Activated naive CD8-positive, alpha-beta T cell (primary cell): Measurements from ENCODE around the gene VEPH1.

Experiments
- H3K27ac Mint-ChIP-seq: one replicate; pipeline ENCODE4 v1.8.0; 2021; ENCODE audit warnings: mixed read lengths
- H3K27me3 Mint-ChIP-seq: one replicate; pipeline ENCODE4 v1.8.0; 2021; ENCODE audit warnings: mixed read lengths
- H3K36me3 Mint-ChIP-seq: one replicate; pipeline ENCODE4 v1.8.0; 2021; ENCODE audit warnings: mixed read lengths
- H3K4me1 Mint-ChIP-seq: one replicate; pipeline ENCODE4 v1.8.0; 2021; ENCODE audit warnings: low read depth, mixed read lengths
- H3K4me3 Mint-ChIP-seq: one replicate; pipeline ENCODE4 v1.8.0; 2021; ENCODE audit warnings: mild to moderate bottlenecking, mixed read lengths
- H3K9me3 Mint-ChIP-seq: one replicate; pipeline ENCODE4 v1.8.0; 2021; ENCODE audit warnings: low read depth, mixed read lengths

Gene VEPH1

GRCh38 chr3:157531301-157531660 is 28.1 kb upstream of the VEPH1 start:
- no peaks in the 10 kb centered on the region for H3K4me1 Mint-ChIP-seq
- no peak overlapping the region for H3K4me3 Mint-ChIP-seq
- no peak overlapping the region for H3K27ac Mint-ChIP-seq
- no peaks in the 10 kb centered on the region for H3K9me3 Mint-ChIP-seq
- no peaks in the 10 kb centered on the region for H3K27me3 Mint-ChIP-seq
- H3K36me3 Mint-ChIP-seq = no peaks in the 10 kb centered on the region

GRCh38 chr3:157530637-157531300 is 27.6 kb upstream of the VEPH1 start:
- H3K27me3 Mint-ChIP-seq = no peaks in the 10 kb centered on the region
- no peaks in the 10 kb centered on the region for H3K36me3 Mint-ChIP-seq
- H3K4me3 Mint-ChIP-seq = no peak overlapping the region
- no peaks in the 10 kb centered on the region for H3K4me1 Mint-ChIP-seq
- no peaks in the 10 kb centered on the region for H3K9me3 Mint-ChIP-seq
- no peak overlapping the region for H3K27ac Mint-ChIP-seq

DNA sequence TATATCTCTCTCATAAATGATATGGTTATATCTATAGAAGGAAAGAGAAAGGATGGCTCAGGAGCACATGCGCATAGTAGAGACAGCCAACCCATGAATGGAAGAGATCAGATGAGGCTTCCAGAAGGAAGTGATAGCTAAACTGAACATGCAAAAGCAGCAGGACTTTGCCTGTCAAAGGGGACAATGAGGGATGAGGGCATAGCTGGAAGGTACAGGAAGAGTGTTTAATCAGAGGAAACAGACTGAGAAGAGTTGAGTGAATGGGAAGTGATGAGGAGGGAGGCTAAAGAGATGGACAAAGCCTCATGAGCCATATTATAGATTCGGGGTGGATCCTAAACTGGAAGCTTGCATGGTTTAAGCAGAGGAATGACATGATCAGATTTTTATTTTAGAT is 26.5 kb upstream of the VEPH1 start:
- H3K9me3 Mint-ChIP-seq = no peaks in the 10 kb centered on the region
- H3K4me1 Mint-ChIP-seq = no peaks in the 10 kb centered on the region
- H3K27ac Mint-ChIP-seq = no peak overlapping the region
- H3K27me3 Mint-ChIP-seq = peaks cover 2% of the 10 kb centered on the region
- H3K36me3 Mint-ChIP-seq = no peaks in the 10 kb centered on the region
- no peak overlapping the region for H3K4me3 Mint-ChIP-seq

GRCh38 chr3:157529085-157529484 is 25.9 kb upstream of the VEPH1 start:
- no peak overlapping the region for H3K27ac Mint-ChIP-seq
- H3K4me3 Mint-ChIP-seq = no peak overlapping the region
- no peaks in the 10 kb centered on the region for H3K36me3 Mint-ChIP-seq
- H3K9me3 Mint-ChIP-seq = no peaks in the 10 kb centered on the region
- H3K27me3 Mint-ChIP-seq = peaks cover 2% of the 10 kb centered on the region
- no peaks in the 10 kb centered on the region for H3K4me1 Mint-ChIP-seq

DNA sequence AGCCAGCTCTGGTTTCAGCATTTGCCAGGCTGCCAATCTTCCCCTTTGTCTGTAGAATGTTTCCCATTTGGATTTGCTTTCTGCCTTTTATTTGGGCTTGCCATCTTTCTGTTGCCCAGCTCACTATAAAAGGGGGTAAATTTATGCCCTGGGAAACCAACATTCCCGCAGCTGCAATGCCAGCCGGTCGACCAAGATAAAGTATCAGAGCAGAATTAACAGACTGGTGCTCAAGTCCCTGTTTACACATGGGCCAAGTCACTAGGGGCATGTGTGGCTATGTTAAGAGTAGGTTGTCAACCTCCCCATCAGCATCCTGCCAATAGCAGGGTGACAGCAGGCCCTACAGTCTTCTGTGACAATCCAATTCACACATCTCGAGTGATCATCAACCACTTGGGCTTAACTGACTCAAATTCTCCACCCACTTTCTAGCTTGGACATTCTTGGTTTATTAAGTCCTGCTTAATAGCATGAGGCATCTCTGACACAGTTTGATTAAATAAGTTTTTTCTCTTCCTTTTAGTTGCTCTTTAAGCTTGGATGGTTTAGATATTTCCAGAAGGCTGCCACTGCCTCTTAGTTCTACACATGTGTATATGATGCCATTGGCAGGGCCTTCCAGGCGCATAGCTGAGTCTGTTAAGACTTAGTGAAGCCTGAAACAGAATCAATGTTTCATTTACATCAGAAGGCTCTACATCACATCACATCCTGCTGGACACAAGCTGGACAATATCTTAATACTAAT is 24.1 kb upstream of the VEPH1 start:
- no peak overlapping the region for H3K4me3 Mint-ChIP-seq
- no peaks in the 10 kb centered on the region for H3K36me3 Mint-ChIP-seq
- no peaks in the 10 kb centered on the region for H3K4me1 Mint-ChIP-seq
- H3K9me3 Mint-ChIP-seq = no peaks in the 10 kb centered on the region
- H3K27ac Mint-ChIP-seq = no peak overlapping the region
- peaks cover 2% of the 10 kb centered on the region for H3K27me3 Mint-ChIP-seq

DNA sequence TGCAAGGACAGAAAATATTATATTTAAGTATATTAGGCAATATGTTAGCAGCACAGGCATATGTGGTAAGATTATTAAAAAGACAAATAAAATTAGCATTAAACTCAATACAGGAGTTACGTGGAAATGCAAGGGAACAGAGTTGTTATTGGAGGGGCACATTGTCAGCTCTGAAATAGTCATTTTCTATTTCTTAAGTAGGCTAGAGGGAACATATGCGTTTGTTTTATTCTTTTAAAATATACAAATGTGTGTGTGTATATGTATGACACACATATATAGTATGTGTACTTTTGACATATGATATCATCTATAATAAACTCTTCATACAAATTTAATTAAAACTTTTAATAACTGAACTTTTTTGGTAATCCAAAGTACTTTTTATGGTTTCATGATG is 22.8 kb upstream of the VEPH1 start:
- peaks cover 3% of the 10 kb centered on the region for H3K27me3 Mint-ChIP-seq
- no peak overlapping the region for H3K27ac Mint-ChIP-seq
- no peak overlapping the region for H3K4me3 Mint-ChIP-seq
- no peaks in the 10 kb centered on the region for H3K36me3 Mint-ChIP-seq
- no peaks in the 10 kb centered on the region for H3K9me3 Mint-ChIP-seq
- H3K4me1 Mint-ChIP-seq = no peaks in the 10 kb centered on the region

DNA sequence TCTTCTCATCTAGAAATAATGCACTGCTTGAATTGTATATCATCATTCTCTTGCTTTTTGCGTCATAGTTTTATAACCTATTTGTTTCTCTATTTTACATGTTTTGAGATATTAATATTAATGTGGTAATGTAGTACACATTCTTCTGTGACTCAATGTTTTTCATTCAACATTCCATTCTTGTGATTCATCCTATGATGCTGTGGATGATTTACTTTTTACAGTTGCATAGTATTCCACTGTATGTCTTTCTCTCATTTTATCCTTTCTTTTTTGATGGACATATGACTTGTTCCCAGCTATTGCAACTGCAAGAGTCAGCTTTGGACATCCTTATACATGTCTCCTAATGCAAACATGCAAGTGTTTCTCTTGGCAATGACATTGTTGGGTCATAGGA is 20.6 kb upstream of the VEPH1 start:
- no peaks in the 10 kb centered on the region for H3K36me3 Mint-ChIP-seq
- H3K4me3 Mint-ChIP-seq = no peak overlapping the region
- no peaks in the 10 kb centered on the region for H3K4me1 Mint-ChIP-seq
- H3K9me3 Mint-ChIP-seq = no peaks in the 10 kb centered on the region
- no peak overlapping the region for H3K27ac Mint-ChIP-seq
- H3K27me3 Mint-ChIP-seq = peaks cover 4% of the 10 kb centered on the region

- H3K27me3 Mint-ChIP-seq = peaks cover 4% of the 10 kb centered on the region
- no peaks in the 10 kb centered on the region for H3K9me3 Mint-ChIP-seq
- H3K36me3 Mint-ChIP-seq = no peaks in the 10 kb centered on the region
- H3K27ac Mint-ChIP-seq = no peak overlapping the region
- H3K4me3 Mint-ChIP-seq = no peak overlapping the region
- no peaks in the 10 kb centered on the region for H3K4me1 Mint-ChIP-seq
Measured at GRCh38 chr3:157522648-157523047, 19.4 kb upstream of the VEPH1 start.

GRCh38 chr3:157520485-157521150 is 17.4 kb upstream of the VEPH1 start:
- Mint-ChIP-seq H3K27ac (no peak overlapping the region), H3K9me3 (no peaks in the 10 kb centered on the region), H3K4me3 (no peak overlapping the region), H3K27me3 (peaks cover 4% of the 10 kb centered on the region), H3K4me1 (no peaks in the 10 kb centered on the region), H3K36me3 (no peaks in the 10 kb centered on the region)

GRCh38 chr3:157518881-157519280 is 15.7 kb upstream of the VEPH1 start:
- H3K4me1 Mint-ChIP-seq = no peaks in the 10 kb centered on the region
- no peak overlapping the region for H3K27ac Mint-ChIP-seq
- no peak overlapping the region for H3K4me3 Mint-ChIP-seq
- H3K9me3 Mint-ChIP-seq = no peaks in the 10 kb centered on the region
- peaks cover 2% of the 10 kb centered on the region for H3K27me3 Mint-ChIP-seq
- no peaks in the 10 kb centered on the region for H3K36me3 Mint-ChIP-seq

DNA sequence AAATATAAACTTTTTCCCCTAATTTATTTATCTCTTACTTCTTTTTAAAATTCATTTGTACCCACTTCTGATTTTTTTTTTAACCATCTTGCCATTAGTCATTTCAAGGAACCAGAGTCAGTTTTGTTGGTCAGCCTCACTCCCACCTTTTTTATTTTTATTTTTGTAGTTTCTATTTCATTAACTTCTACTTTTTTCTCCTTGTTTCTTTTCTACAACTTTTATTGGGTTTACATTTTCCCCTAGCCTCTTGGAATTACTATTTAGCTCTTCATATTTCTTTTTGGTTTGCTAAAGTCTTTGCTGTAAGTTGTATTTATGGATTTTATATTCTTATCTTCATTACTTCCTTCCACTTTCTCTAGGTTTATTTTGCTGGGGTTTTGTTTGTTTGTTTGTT is 13.7 kb upstream of the VEPH1 start:
- no peak overlapping the region for H3K4me3 Mint-ChIP-seq

GRCh38 chr3:157515398-157515797 is 12.2 kb upstream of the VEPH1 start:
- Mint-ChIP-seq H3K4me1 (no peaks in the 10 kb centered on the region), H3K27ac (no peak overlapping the region), H3K9me3 (no peaks in the 10 kb centered on the region), H3K27me3 (no peaks in the 10 kb centered on the region), H3K4me3 (no peak overlapping the region), H3K36me3 (no peaks in the 10 kb centered on the region)

More for the DNA sequence above, 13.7 kb upstream of the VEPH1 start:
- no peaks in the 10 kb centered on the region for H3K9me3 Mint-ChIP-seq
- peaks cover 2% of the 10 kb centered on the region for H3K27me3 Mint-ChIP-seq
- H3K36me3 Mint-ChIP-seq = no peaks in the 10 kb centered on the region
- H3K27ac Mint-ChIP-seq = no peak overlapping the region
- H3K4me1 Mint-ChIP-seq = no peaks in the 10 kb centered on the region

DNA sequence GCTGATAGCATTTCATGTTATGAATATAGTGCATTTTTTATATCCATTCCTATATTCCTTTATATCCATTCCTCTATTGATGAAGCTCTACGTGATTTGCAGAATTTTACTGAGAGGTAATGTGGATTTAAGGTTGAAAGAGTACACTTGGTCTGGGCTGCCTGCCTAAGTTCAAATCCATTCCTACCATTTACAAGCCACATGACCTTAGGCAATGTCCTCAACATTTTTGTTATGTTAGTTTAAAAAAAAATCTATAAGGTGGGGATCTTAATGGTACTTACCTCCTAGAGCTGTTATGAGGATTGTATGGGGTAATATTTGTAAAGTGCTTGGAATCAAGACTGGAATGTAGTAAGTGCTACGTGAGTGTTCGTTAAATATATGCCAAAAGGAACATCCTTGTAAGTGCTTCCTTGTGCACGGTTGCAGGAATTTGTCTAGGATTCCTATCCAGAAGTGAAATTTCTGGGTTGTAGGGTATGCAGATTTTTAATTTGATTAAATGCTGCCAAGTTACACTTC is 11.2 kb upstream of the VEPH1 start:
- H3K27ac Mint-ChIP-seq = no peak overlapping the region
- no peaks in the 10 kb centered on the region for H3K4me1 Mint-ChIP-seq
- H3K36me3 Mint-ChIP-seq = no peaks in the 10 kb centered on the region

DNA sequence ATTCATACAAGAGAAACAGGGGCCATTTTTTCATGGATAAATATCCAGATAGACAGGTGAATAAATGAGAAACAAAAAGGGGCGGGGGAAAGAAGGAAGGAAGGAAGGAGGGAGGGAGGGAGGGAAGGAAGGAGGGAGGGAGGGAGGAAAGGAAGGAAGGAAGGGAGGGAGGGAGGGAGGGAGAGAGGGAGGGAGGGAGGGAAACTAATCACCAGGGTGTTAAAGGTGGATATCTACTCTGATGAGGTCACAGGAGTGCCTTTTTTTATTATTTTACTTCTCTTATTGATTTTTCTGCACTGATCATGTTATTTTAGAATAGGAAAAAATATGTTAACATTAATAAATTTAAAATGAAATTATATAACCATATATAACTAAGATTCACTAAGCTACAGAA is 10.4 kb upstream of the VEPH1 start:
- no peaks in the 10 kb centered on the region for H3K36me3 Mint-ChIP-seq
- H3K9me3 Mint-ChIP-seq = no peaks in the 10 kb centered on the region
- no peak overlapping the region for H3K4me3 Mint-ChIP-seq
- no peak overlapping the region for H3K27ac Mint-ChIP-seq
- H3K27me3 Mint-ChIP-seq = no peaks in the 10 kb centered on the region
- no peaks in the 10 kb centered on the region for H3K4me1 Mint-ChIP-seq

More for the DNA sequence above, 11.2 kb upstream of the VEPH1 start:
- no peaks in the 10 kb centered on the region for H3K27me3 Mint-ChIP-seq
- no peaks in the 10 kb centered on the region for H3K9me3 Mint-ChIP-seq
- H3K4me3 Mint-ChIP-seq = no peak overlapping the region

DNA sequence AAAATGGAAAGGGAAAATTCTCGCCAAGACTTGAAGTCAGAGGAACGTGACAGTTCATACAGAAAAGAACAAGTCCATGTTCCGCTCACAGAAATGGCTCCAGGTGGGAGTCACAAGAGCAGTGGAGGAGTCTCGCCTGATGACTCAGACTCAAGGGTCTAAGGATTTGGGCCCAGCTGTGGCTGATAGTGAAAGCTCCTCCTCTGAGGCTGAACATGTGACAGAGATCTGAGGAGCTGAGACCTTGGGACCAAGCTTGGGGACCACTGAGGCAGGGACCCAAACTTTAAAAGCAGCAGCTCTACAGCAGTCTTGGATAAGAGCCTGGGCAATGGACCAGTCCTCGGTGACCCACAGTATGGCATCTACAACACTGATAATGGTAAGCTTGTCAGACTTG is 9.3 kb upstream of the VEPH1 start:
- H3K27me3 Mint-ChIP-seq = no peaks in the 10 kb centered on the region
- H3K9me3 Mint-ChIP-seq = no peaks in the 10 kb centered on the region
- no peak overlapping the region for H3K4me3 Mint-ChIP-seq
- no peaks in the 10 kb centered on the region for H3K4me1 Mint-ChIP-seq
- H3K27ac Mint-ChIP-seq = no peak overlapping the region
- H3K36me3 Mint-ChIP-seq = no peaks in the 10 kb centered on the region
